H1 (cell line): Measurements from ENCODE around the gene CAP2. TPM values are rescaled to one million over a fixed set of nuclear protein-coding genes. Genes with fewer than 3 reads are reported as not detected.

Experiments used
- GABPA ChIP-seq: IDR thresholded peaks from 2 replicates; pipeline ENCODE4 v1.6.1; 2011; ENCODE audit warnings: mild to moderate bottlenecking, low read length, moderate library complexity, borderline replicate concordance; ENCODE audit not compliant: insufficient read depth
- JUN ChIP-seq: IDR thresholded peaks from 2 replicates; pipeline ENCODE4 v1.6.1; 2011; ENCODE audit warnings: low read depth, mild to moderate bottlenecking, improper control_type of control experiment, low read length
- KDM5A ChIP-seq: fragments of 200-600 bp; IDR thresholded peaks from 2 replicates; pipeline ENCODE4 v1.7.1; 2012; ENCODE audit warnings: mild to moderate bottlenecking, low read length, inconsistent platforms, mixed read lengths
- PHF8 ChIP-seq: fragments of 200-600 bp; sonication (generic); conservative IDR thresholded peaks from 2 replicates; pipeline ENCODE4 v1.7.1; 2012; ENCODE audit warnings: low read depth, mild to moderate bottlenecking, inconsistent platforms, low read length, moderate library complexity
- SIX5 ChIP-seq: IDR thresholded peaks from 2 replicates; pipeline ENCODE4 v1.6.1; 2011; ENCODE audit warnings: mild to moderate bottlenecking, low read depth, low read length
- SP4 ChIP-seq: IDR thresholded peaks from 2 replicates; pipeline ENCODE4 v1.6.1; 2012; ENCODE audit warnings: low read length, inconsistent platforms
- TEAD4 ChIP-seq: IDR thresholded peaks from 2 replicates; pipeline ENCODE4 v1.6.1; 2012; ENCODE audit warnings: low read depth, low read length, inconsistent platforms, mixed read lengths
- polyA plus RNA-seq, 7 experiments: library from polyadenylated mRNA; depleted of rRNA in 3 of 7; stranded (reverse) in 5 of 7; unstranded in 2 of 7; fragments of >200 nt in 5 of 7; fragments of 200-250 nt in 2 of 7; gene quantifications; 1 replicate in 5 of 7; 2 replicates in 1 of 7; 4 replicates in 1 of 7; pipeline versions ENCODE4 v1.2.1 to v1.2.3, GENCODE V29; 2011 to 2013; ENCODE audit warnings: missing spikeins in 2 of 7, mixed read lengths in 2 of 7
- total RNA-seq: library from RNA; stranded (reverse); fragmentation: NEBNext Ultra II Directional; extraction: Animal tissue kit (Norgen Biotek cat#: 25700); gene quantifications from 2 replicates; pipeline ENCODE4 v1.2.1, GENCODE V29; 2021
- TF ChIP-seq, protein P1 (sequence below): IDR thresholded peaks from 2 replicates; pipeline ENCODE4 v1.6.1; 2011; ENCODE audit warnings: low read depth, mild to moderate bottlenecking, low read length; ENCODE audit not compliant: insufficient read depth

CAP2 gene
- total and polyA plus RNA-seq, 2 of the 8 experiments (the other 6 are each of a cell fraction or from before 2014, with no cell fraction given), result 7.2 to 10.0 TPM

DNA sequence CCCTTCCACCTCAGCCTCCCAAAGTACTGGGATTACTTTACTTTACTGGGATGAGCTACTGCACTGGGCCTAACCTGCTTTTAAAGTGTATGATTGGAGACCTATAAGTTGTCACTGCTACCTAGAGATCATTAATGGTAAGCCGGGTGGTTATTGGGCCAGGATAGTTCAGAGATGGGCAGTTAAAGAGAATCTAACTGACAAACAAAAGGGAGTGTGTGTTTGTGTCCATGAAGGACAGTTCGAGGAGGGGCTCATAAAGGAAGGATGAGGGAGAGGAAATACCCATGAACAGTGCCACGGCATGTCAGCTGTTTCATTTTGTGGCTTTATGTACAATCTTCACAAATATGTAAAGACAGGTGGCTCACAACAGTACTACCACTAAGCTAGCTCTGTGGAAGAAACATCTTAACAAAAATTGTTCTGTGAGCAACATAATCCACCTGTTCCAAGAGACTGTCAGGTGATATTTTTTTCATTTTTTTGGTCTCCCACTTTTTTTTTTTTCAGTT, 137.0 kb downstream of the CAP2 start (continued):
- TF ChIP-seq PHF8, result no peak
- TF ChIP-seq, protein P1, sequence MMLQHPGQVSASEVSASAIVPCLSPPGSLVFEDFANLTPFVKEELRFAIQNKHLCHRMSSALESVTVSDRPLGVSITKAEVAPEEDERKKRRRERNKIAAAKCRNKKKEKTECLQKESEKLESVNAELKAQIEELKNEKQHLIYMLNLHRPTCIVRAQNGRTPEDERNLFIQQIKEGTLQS, result no peak
- TF ChIP-seq TEAD4, result no peak
- no peak for TF ChIP-seq SIX5
- no peak for TF ChIP-seq GABPA
- no peak for TF ChIP-seq SP4
- no peak for TF ChIP-seq KDM5A
- TF ChIP-seq JUN, result no peak
